Brain microvascular endothelial cell (primary cell): ENCODE results near the gene SFR1.

Source experiments
- DNase-seq: peaks from one replicate; pipeline ENCODE4 v3.0.0-alpha.2; 2020
- H3K27ac ChIP-seq: fragments of 250-450 bp; sonication (Bioruptor Pico); 2 replicates; pipeline ENCODE4 v1.5.1; 2020; ENCODE audit warnings: mild to moderate bottlenecking, moderate library complexity
- H3K27me3 ChIP-seq: fragments of 250-450 bp; sonication (Bioruptor Pico); replicated peaks from 2 replicates; pipeline ENCODE4 v1.5.1; 2020; ENCODE audit warnings: mild to moderate bottlenecking
- H3K36me3 ChIP-seq: fragments of 250-450 bp; sonication (Bioruptor Pico); replicated peaks from 2 replicates; pipeline ENCODE4 v1.5.1; 2020; ENCODE audit warnings: mild to moderate bottlenecking
- H3K4me3 ChIP-seq: 2 replicates; pipeline ENCODE4 v1.5.1; 2011; ENCODE audit warnings: low read depth, mild to moderate bottlenecking, control low read depth, low read length, moderate library complexity
- CTCF ChIP-seq: IDR thresholded peaks from 2 replicates; pipeline ENCODE4 v1.5.1; 2011; ENCODE audit warnings: low read depth, mild to moderate bottlenecking, moderate library complexity, low read length, control low read depth, inconsistent platforms; ENCODE audit errors: missing control alignments
- in situ Hi-C: cut with HindIII; loops from 2 replicates; pipeline ENCODE4 v1.10.0; 2017; ENCODE audit warnings: low sequenced_read_pairs, low pct_ligation_motif_present

Gene SFR1

DNA sequence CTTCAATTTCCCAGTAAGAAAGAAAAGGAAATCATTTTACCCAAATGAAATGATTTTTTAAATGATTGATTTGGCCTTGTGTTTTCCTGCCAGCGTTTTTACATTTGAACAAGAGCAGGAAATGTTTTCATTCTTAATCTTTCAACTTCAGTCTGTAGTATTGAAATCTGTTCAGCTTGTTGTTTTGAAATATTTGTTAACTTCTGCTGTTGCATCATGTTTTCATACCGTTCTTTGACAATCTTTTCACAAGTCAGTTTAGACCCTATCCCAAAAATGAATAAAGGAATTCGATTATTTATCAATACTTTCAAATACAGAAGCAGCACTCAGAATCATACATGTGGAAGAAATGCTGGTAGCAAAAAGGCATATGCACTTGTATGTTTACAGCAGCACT is 8.1 kb downstream of the SFR1 start:
- in situ Hi-C loops: no loop called here
- Histone ChIP-seq H3K27me3 (no peaks in the 10 kb centered on the region), H3K27ac (no peak overlapping the region), H3K36me3 (no peaks in the 10 kb centered on the region), H3K4me3 (no peak overlapping the region)
- no peak for TF ChIP-seq CTCF
- no peak for DNase-seq

- TF ChIP-seq CTCF: no peak
- DNase-seq: no peak
- no peak overlapping the region for H3K4me3 ChIP-seq
- no peak overlapping the region for H3K27ac ChIP-seq
- in situ Hi-C loops: no loop called here
- no peaks in the 10 kb centered on the region for H3K36me3 ChIP-seq
- H3K27me3 ChIP-seq: no peaks in the 10 kb centered on the region
These were observed 16.2 kb downstream of the SFR1 start for GRCh38 chr10:104138131-104138530.

DNA sequence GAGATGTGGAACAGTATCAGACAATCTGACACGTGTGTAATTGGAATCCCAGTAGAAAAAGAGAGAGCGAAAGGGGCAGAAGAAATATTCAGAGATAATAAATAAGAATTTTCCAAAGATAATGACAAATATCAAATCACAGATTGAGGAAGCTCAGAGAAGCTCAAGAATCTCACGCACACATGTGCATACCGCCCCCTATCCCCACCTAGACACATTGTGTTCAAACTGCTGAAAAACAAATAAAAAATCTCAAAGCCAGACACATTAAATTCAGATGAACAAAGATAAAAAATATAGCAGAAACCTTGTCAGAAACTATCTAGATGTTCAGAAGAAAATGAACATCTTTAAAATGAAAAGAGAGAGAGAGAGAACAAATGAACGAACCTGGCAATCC is 17.2 kb downstream of the SFR1 start:
- H3K36me3 ChIP-seq: no peaks in the 10 kb centered on the region
- H3K27me3 ChIP-seq: no peaks in the 10 kb centered on the region
- no peak overlapping the region for H3K27ac ChIP-seq
- DNase-seq: no peak
- TF ChIP-seq CTCF: peak; percentile 63
- H3K4me3 ChIP-seq: no peak overlapping the region
- in situ Hi-C loops: no loop called here

DNA sequence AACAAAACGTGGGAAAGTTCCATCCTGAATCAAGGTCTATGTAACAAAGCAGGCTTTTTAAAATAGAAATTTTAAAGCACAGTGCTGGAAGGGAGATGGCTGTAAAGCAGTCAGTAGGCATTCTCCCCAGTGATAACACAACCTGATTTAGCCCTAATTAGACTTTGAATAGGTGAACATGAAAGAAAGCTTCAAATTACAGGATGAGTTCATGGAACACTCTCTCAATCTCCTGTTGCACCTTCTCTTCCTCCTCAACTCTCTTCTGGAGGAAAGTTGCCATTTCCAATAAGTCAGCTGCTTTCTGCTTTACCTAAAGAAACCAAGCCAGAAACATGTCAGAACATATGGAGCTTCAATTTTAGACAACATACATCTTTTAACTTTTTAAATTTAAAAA is 20.1 kb downstream of the SFR1 start:
- in situ Hi-C loops: no loop called here
- no peak for DNase-seq
- H3K4me3 ChIP-seq: no peak overlapping the region
- no peak for TF ChIP-seq CTCF
- H3K36me3 ChIP-seq: no peaks in the 10 kb centered on the region
- H3K27me3 ChIP-seq: peaks cover 2% of the 10 kb centered on the region
- H3K27ac ChIP-seq: no peak overlapping the region

GRCh38 chr10:104143829-104144228 is 21.9 kb downstream of the SFR1 start:
- no peak for DNase-seq
- H3K27ac ChIP-seq: no peak overlapping the region
- peaks cover 2% of the 10 kb centered on the region for H3K27me3 ChIP-seq
- in situ Hi-C loops: no loop called here
- no peaks in the 10 kb centered on the region for H3K36me3 ChIP-seq
- no peak overlapping the region for H3K4me3 ChIP-seq
- no peak for TF ChIP-seq CTCF

DNA sequence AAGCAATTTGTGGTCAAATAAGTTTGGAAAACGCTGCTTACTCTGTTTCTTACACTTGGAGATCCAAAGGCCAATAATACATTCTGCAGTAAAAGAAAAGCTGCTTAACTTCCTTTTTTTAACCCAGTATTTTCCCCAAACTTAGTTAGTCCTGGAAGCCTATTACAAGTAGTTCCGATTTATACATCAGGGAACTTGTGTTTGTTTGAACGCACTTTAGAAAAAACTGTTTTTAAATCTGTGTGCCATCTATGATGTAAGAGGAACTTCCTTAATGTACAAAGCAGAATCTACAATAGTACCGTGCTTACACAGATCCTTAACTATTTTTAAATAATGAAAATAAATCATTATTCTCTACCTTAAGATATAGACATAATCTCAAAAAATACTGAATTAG is 23.0 kb downstream of the SFR1 start:
- no peak overlapping the region for H3K4me3 ChIP-seq
- no peaks in the 10 kb centered on the region for H3K36me3 ChIP-seq
- DNase-seq: no peak
- H3K27ac ChIP-seq: no peak overlapping the region
- in situ Hi-C loops: no loop called here
- H3K27me3 ChIP-seq: peaks cover 2% of the 10 kb centered on the region
- TF ChIP-seq CTCF: no peak
